ENCODE measurements around the gene TENT5C. TPM values are rescaled to one million over a fixed set of nuclear protein-coding genes. Genes with fewer than 3 reads are reported as not detected.

Gene TENT5C
- total and polyA plus RNA-seq, 2 of the 13 experiments (the other 11 are each of a cell fraction or from before 2014, with no cell fraction given): 0.02 to 0.38 TPM

DNA sequence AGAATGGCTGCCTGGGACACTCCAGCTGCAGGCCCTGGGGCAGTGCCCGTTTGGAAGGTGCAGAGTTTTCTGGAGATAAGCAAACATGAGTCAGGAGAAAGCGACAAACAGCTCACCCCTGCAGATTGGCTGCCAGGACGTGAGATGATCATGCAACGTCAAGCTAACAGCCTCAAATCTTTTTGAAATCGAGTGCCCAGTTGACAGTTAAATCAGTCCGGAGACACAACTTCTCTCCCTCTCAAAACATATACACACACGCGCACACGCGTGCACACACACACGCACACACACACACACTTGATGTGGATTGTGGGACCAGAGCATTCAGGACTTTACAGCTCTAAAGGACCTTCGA is 49.4 kb downstream of the TENT5C start:
- no TSS peak for BruUV-seq (replicated peaks)
- Histone ChIP-seq H3K4me2 (ENCODE audit: low read depth, low read length) (peak overlapping the region; percentile 37), H3K79me2 (ENCODE audit: insufficient read depth, low read length) (no peaks in the 10 kb centered on the region), H3K9ac (ENCODE audit: insufficient read depth, low read depth, low read length) (no peak overlapping the region), H3K27me3 (ENCODE audit: control insufficient read depth in 1 of 2, insufficient read depth in 2 of 2, low read length in 2 of 2) (peaks cover 1 to 10% of the 10 kb centered on the region in 2 experiments; a peak in 3 of 5 replicates), H3K4me3 (replicated peaks in 1 of 3; ENCODE audit: insufficient read depth in 1 of 3, low read depth in 2 of 3, low read length in 3 of 3) (no peak overlapping the region), H3K27ac (ENCODE audit: extremely low read length, insufficient read depth, low read length) (no peak overlapping the region), H3K9me3 (ENCODE audit: low read length) (no peaks in the 10 kb centered on the region), H2AFZ (ENCODE audit: low read length) (no peak overlapping the region), H3K36me3 (replicated peaks in 1 of 2; ENCODE audit: control insufficient read depth in 1 of 2, insufficient read depth in 2 of 2, low read length in 2 of 2) (no peaks in the 10 kb centered on the region), H3K4me1 (ENCODE audit: insufficient read depth, low read length) (peaks cover 39% of the 10 kb centered on the region), H4K20me1 (ENCODE audit: insufficient read depth, low read length) (no peaks in the 10 kb centered on the region)
- POLR2A ChIA-PET: no interaction called here
- CTCF ChIA-PET (ENCODE audit: low intra/inter-chr PET ratio, low total read pairs): no interaction called here
- intact Hi-C loops (cut with micrococcal nuclease; ENCODE audit: unreplicated experiment): loop anchor here (2.0 kb wide), 1 partner anchor 16 kb away; no protein-coding TSS in a partner anchor
- DNase-seq (ENCODE audit: low spot score): no peak
- in situ Hi-C loops (cut with HindIII; ENCODE audit: extremely low pct_ligation_motif_present, low pct_unique_long_range_greater_than_20kb): no loop called here
- FAIRE-seq: no peak
- peak; percentile 50; the same call in 2 of the 3 replicates for ATAC-seq
- 51% methylated on average over 11 of the region's 12 CpGs for WGBS (ENCODE audit: low lambda C conversion rate)
- TF ChIP-seq FOSL2 (CRISPR knock-in tag; IDR thresholded peaks at IDR 0.05) (0 out of 2 replicates have a peak, but pooled peaks have one; percentile 13), ZBTB26 (CRISPR knock-in tag; IDR thresholded peaks at IDR 0.05; ENCODE audit: borderline replicate concordance) (peak; percentile 94), SPEN (CRISPR knock-in tag; IDR thresholded peaks at IDR 0.05; ENCODE audit: low read depth) (no peak)
- TF ChIP-seq, protein P1, sequence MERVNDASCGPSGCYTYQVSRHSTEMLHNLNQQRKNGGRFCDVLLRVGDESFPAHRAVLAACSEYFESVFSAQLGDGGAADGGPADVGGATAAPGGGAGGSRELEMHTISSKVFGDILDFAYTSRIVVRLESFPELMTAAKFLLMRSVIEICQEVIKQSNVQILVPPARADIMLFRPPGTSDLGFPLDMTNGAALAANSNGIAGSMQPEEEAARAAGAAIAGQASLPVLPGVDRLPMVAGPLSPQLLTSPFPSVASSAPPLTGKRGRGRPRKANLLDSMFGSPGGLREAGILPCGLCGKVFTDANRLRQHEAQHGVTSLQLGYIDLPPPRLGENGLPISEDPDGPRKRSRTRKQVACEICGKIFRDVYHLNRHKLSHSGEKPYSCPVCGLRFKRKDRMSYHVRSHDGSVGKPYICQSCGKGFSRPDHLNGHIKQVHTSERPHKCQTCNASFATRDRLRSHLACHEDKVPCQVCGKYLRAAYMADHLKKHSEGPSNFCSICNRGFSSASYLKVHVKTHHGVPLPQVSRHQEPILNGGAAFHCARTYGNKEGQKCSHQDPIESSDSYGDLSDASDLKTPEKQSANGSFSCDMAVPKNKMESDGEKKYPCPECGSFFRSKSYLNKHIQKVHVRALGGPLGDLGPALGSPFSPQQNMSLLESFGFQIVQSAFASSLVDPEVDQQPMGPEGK (CRISPR knock-in tag; IDR thresholded peaks at IDR 0.05): no peak

GRCh38 chr1:117656202-117656641 is 50.4 kb downstream of the TENT5C start:
- in situ Hi-C loops (cut with HindIII; ENCODE audit: extremely low pct_ligation_motif_present, low pct_unique_long_range_greater_than_20kb) (no loop called here), intact Hi-C loops (cut with micrococcal nuclease; ENCODE audit: unreplicated experiment) (no loop called here)
- no TSS peak for BruUV-seq (replicated peaks)
- H3K9ac ChIP-seq (ENCODE audit: insufficient read depth, low read depth, low read length): no peak overlapping the region
- WGBS (ENCODE audit: low lambda C conversion rate): 38% methylated on average over 6 of the region's 10 CpGs
- no peaks in the 10 kb centered on the region for H3K79me2 ChIP-seq (ENCODE audit: insufficient read depth, low read length)
- H3K27me3 ChIP-seq (ENCODE audit: control insufficient read depth in 1 of 2, insufficient read depth in 2 of 2, low read length in 2 of 2): peaks cover 1 to 10% of the 10 kb centered on the region in 2 experiments; a peak in 3 of 5 replicates
- no peak; the same call in 2 of the 3 replicates for ATAC-seq
- no peaks in the 10 kb centered on the region for H3K36me3 ChIP-seq (replicated peaks in 1 of 2; ENCODE audit: control insufficient read depth in 1 of 2, insufficient read depth in 2 of 2, low read length in 2 of 2)
- ChIA-PET POLR2A (no interaction called here), CTCF (ENCODE audit: low intra/inter-chr PET ratio, low total read pairs) (no interaction called here)
- H3K27ac ChIP-seq (ENCODE audit: extremely low read length, insufficient read depth, low read length): no peak overlapping the region
- no peak for FAIRE-seq
- H3K4me2 ChIP-seq (ENCODE audit: low read depth, low read length): peak overlapping the region; percentile 40; the same call in 1 of the 2 replicates
- H3K4me3 ChIP-seq (replicated peaks in 1 of 3; ENCODE audit: insufficient read depth in 1 of 3, low read depth in 2 of 3, low read length in 3 of 3): no peak overlapping the region; a peak in 1 of 6 replicates
- no peak overlapping the region for H2AFZ ChIP-seq (ENCODE audit: low read length)
- no peak for DNase-seq (ENCODE audit: low spot score)
- H3K9me3 ChIP-seq (ENCODE audit: low read length): no peaks in the 10 kb centered on the region
- peaks cover 39% of the 10 kb centered on the region for H3K4me1 ChIP-seq (ENCODE audit: insufficient read depth, low read length)
- no peaks in the 10 kb centered on the region for H4K20me1 ChIP-seq (ENCODE audit: insufficient read depth, low read length)
- TF ChIP-seq, protein P2, sequence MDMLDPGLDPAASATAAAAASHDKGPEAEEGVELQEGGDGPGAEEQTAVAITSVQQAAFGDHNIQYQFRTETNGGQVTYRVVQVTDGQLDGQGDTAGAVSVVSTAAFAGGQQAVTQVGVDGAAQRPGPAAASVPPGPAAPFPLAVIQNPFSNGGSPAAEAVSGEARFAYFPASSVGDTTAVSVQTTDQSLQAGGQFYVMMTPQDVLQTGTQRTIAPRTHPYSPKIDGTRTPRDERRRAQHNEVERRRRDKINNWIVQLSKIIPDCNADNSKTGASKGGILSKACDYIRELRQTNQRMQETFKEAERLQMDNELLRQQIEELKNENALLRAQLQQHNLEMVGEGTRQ (IDR thresholded peaks at IDR 0.05; ENCODE audit: low read depth, low read length): no peak
- TF ChIP-seq, protein P2 (CRISPR knock-in tag; IDR thresholded peaks at IDR 0.05; ENCODE audit: borderline replicate concordance): no peak
- TF ChIP-seq NCOR1 (IDR thresholded peaks at IDR 0.05; ENCODE audit: borderline replicate concordance, low read length): no peak
- TF ChIP-seq, protein P3, sequence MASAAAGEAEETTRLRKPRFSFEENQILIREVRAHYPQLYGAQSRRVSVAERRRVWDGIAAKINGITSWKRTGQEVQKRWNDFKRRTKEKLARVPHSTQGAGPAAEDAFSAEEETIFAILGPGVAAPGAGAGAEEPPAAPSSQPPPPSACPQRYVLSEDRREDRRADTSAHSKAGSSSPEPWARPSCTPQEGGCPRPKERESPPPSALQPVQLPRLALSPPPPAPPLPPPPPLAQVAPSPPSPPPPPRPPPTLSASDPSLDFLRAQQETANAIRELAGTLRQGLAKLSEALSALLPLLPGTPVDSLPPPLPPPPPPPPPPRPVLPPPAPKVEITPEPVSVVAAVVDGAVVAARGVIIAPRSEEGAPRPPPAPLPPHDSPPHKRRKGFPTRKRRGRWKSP (CRISPR knock-in tag; IDR thresholded peaks at IDR 0.05): no peak

Data from HepG2 (cell line).